Activated T-cell treated with anti-CD3 and anti-CD28 coated beads, Interleukin-2, amount 50 U/mL, for 48 hours (primary cell): ENCODE results near the gene EXO5.
"Not testable (repeated sequence)": the region's sequence is repeated elsewhere in the genome, so short reads cannot be mapped to it uniquely, and the experiment has no call there.

Source experiments
- DNase-seq, 2 experiments: peaks; one replicate each; pipeline ENCODE4 v3.0.0-alpha.2; 2020

Gene EXO5

GRCh38 chr1:40554807-40555206 is 46.2 kb downstream of the EXO5 start:
- not testable (repeated sequence) for DNase-seq

GRCh38 chr1:40556121-40556520 is 47.6 kb downstream of the EXO5 start:
- no peak for DNase-seq

GRCh38 chr1:40558241-40558640 is 49.7 kb downstream of the EXO5 start:
- DNase-seq: not testable (repeated sequence)

GRCh38 chr1:40562185-40562584 is 53.6 kb downstream of the EXO5 start:
- DNase-seq: no peak

- no peak for DNase-seq
These were observed 54.7 kb downstream of the EXO5 start for GRCh38 chr1:40563266-40563665.

- no peak for DNase-seq
These were observed 55.9 kb downstream of the EXO5 start for GRCh38 chr1:40564506-40564905.

GRCh38 chr1:40564913-40565312 is 56.3 kb downstream of the EXO5 start:
- no peak for DNase-seq
